Measurements from ENCODE around the gene ATRX.
"Not testable (repeated sequence)": the region's sequence is repeated elsewhere in the genome, so short reads cannot be mapped to it uniquely, and the experiment has no call there.

DNA sequence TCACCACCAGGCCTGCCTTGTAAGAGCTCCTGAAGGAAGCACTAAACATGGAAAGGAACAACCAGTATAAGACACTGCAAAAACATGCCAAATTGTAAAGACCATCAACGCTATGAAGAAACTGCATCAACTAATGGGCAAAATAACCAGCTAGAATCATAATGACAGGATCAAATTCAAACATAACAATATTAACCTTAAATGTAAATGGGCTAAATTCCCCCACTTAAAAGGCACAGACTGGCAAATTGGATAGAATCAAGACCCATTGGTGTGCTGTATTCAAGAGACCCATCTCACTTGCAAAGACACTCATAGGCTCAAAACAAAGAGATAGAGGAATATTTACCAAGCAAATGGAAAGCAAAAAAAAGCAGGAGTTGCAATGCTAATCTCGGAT, 246.2 kb downstream of the ATRX start:
- TF ChIP-seq POLR2AphosphoS5, POLR2A, TAF1, SPI1 (IDR thresholded peaks at IDR 0.05; ENCODE audit: low read depth, low read length): not testable (repeated sequence)
